LNCAP (cell line): ENCODE results near the gene SLC2A13.

Source experiments
- TF ChIP-seq, protein P1 (sequence below): fragments of 450-650 bp; IDR thresholded peaks from 2 replicates; pipeline ENCODE4 v1.5.1; 2017; ENCODE audit warnings: mild to moderate bottlenecking

SLC2A13 gene

DNA sequence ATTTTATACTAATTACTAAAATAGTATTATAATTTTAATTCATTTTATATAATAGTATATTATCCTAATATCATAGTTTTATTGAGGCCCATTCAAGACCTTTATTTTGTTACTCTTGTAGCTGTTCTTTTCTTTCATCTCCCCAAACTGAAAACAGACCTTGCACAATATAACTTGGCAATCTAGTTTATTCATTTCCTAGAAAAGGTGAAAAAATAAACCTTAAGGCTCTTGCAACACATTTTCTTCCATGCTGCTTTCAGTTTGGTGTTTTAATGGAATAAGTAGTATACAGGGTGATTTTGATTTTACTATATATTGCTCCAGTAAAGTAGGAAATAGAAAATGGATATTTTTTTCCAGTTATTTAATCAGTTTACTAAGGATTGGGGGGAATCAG, 174.0 kb downstream of the SLC2A13 start:
- TF ChIP-seq, protein P1, sequence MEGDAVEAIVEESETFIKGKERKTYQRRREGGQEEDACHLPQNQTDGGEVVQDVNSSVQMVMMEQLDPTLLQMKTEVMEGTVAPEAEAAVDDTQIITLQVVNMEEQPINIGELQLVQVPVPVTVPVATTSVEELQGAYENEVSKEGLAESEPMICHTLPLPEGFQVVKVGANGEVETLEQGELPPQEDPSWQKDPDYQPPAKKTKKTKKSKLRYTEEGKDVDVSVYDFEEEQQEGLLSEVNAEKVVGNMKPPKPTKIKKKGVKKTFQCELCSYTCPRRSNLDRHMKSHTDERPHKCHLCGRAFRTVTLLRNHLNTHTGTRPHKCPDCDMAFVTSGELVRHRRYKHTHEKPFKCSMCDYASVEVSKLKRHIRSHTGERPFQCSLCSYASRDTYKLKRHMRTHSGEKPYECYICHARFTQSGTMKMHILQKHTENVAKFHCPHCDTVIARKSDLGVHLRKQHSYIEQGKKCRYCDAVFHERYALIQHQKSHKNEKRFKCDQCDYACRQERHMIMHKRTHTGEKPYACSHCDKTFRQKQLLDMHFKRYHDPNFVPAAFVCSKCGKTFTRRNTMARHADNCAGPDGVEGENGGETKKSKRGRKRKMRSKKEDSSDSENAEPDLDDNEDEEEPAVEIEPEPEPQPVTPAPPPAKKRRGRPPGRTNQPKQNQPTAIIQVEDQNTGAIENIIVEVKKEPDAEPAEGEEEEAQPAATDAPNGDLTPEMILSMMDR, result no peak

DNA sequence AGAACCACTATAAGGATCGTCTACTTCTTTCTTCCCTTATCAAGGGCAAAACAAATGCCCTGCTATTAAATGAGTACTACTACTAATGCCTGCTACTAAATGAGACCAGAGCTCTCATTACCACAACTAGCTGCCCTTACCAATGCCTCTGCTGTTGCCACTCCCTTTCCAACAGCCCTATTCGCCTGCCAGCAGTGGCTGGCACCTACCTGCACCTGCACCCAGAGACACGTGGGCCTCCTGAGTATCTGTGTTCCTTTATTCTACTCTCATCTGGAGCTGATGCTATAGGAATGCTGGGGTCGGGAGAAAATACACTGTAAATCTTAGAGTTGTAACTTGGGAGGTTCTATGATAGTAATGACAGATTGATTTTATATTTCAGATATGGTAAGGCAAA, 174.7 kb downstream of the SLC2A13 start:
- TF ChIP-seq, protein P1, result no peak

DNA sequence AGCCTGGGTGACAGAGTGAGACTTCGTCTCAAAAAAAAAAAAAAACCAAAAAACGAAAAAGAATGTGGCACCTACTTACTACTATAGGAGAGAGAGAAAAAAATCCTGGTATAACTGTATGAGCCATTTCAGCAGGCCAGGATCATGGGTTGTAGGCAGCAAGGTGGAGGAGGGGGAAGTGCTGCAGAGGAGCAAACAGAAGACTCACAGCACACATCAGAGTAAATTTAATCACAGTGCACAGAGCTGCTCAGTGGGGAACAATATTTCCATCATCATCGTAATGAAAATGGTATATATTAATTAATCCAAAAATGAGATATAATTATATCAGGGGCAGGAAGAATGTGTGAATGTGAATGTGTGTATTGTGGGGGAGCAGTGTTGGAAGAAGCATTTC, 175.8 kb downstream of the SLC2A13 start:
- TF ChIP-seq, protein P1, result no peak

DNA sequence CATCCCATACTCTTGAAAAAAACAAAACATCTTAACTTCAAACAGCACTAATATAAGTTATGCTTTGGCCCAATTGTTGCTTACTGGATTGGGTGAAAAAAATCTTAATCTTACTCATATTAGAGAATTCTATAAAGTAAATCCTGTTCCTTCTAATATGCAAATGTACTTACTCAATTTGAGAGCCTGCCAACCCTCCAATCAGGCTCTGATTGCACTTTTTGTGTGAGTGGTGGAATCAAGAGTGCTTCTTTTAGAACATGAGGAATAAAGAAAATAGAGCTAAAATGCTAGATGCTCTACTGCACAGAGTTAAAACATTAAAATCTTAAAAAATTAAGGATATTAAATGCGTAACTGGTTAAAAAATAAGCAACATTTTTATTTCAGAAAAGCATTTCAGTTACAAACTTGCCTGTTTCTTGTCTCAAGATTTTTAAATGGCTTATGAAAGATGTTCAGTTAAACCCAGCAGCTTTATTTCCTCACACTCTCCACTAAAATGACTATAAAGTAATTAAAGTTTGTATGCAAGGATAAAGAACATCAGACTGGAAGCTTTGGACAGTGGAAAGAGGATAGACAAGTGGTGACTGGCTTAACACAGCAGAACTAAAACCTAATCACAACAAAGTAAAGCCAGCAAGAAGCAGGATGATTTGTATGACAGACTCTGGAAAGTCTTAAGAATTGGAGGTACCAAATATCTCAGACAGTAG, 177.5 kb downstream of the SLC2A13 start:
- TF ChIP-seq, protein P1, result no peak

DNA sequence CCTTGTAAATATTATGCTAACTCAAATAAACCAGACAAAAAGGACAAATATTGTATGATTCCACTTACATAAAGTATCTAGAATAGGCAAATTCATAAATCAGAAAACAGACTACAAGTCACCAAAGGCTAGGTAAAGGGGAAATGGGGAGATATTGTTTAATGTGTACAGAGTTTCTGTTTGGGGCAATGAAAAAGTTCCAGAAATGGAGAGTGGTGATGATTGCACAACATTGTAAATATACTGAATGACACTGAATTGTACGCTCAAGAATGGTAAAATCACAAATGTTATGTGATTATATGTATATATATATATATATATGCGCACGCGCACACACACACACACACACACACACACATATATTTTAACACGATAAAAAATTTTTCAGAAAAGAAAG, 182.5 kb downstream of the SLC2A13 start:
- TF ChIP-seq, protein P1, result no peak

DNA sequence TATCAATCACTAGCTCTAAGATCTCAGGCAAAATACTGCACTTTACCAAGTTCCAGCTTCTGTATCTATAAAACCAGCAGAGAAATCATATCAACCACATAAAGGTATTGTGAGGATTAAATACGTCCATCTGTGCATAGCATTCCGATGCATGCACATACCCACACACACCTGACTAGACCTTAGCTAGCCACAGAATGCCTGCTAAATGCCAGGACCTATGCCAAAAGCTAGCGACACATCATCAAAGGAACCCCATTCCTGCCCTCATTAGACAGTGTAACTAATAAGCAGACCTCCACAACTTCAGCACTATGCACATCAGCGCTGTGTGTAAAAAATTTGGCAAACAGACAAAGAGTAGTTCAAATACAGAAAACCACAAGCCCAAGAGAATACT, 185.2 kb downstream of the SLC2A13 start:
- TF ChIP-seq, protein P1, result no peak

DNA sequence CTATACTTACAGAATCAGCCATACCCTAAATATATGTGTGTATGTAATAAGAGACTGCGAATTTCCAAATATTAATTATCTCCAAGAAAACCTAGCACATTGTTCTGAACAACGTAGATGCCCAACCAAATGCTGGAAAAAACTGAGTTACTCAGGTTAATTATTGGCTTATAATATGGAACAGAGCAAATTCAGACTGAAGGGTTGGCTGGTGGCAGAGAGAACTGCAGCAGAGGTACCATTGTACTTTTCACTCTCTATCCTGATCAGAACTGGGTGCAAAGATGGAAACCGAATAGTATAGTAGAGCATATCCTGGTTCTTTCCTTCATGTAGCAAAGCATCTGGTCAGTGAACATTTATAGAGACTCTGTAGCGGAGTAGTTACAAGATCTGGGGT, 185.7 kb downstream of the SLC2A13 start:
- TF ChIP-seq, protein P1, result no peak

DNA sequence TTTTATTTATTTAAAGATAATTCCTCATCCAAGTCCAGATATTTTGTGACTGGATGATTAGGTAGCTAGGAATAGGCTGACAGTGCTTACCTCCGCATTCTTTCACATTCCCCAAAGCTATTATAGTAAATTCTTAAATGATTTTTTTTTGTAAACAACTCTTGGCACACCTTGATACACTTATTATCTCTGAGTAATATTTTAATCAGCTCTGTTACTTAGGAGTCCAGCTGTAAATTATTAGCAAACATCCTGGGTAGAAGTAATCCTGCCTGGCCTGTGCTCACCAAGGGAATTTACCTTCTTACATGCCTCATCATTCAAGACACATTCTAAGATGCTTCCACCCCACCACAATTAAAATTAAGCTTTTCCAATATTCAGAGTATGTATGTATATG, 186.1 kb downstream of the SLC2A13 start:
- TF ChIP-seq, protein P1, result no peak
